Parietal lobe (tissue), 2 donors: ENCODE results near the gene HBZ. TPM values are rescaled to one million over a fixed set of nuclear protein-coding genes. Genes with fewer than 3 reads are reported as not detected.

Source experiments
- small RNA-seq: library from RNA; depleted of rRNA; stranded (forward); fragments of <200 nt; gene quantifications from one replicate; pipeline ENCODE3, GENCODE V24; 2014; ENCODE audit warnings: low replicate concordance
- total RNA-seq: library from RNA; depleted of rRNA; stranded (reverse); fragments of >200 nt; gene quantifications from one replicate; pipeline ENCODE4 v1.2.3, GENCODE V29; 2014

HBZ gene
- not detected for total RNA-seq

DNA sequence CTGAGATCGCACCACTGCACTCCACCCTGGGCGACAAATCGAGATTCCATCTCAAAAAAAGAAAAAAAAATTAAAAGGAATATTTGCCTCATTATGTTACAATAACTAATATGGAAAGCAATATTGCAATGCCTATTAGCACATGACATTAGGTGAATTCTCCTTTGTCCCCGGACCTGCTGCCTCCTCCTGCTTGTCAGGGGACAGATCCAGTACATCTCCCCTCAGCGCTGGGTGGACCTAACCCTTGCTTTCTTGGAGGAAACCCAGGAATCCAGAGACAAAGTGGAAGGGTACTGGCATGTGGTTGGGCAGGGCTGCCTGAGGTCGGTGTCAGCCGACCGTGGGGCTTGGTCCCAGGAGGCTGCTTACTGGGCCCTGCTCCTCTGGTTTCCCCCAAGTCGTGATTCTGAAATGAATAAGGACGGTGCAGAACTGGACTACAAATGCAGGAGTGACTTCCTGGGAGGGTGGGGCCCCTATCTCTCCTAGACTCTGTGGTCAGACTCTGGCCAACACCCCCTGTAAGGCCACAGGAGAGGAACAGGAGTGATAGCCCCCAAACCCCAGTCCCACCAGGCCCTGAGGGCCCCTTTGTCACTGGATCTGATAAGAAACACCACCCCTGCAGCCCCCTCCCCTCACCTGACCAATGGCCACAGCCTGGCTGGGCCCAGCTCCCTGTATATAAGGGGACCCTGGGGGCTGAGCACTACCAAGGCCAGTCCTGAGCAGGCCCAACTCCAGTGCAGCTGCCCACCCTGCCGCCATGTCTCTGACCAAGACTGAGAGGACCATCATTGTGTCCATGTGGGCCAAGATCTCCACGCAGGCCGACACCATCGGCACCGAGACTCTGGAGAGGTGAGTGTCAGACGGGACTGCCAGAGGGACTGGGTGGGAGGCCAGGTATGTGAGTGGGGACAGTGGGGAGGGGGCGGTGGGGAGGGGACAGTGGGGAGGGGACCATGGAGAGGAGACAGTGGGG, at the start of gene HBZ:
HBZ (plus strand) TSS at position 504 of the 988 bp plus-strand sequence; CDS start at position 770, 266 bp downstream.

DNA sequence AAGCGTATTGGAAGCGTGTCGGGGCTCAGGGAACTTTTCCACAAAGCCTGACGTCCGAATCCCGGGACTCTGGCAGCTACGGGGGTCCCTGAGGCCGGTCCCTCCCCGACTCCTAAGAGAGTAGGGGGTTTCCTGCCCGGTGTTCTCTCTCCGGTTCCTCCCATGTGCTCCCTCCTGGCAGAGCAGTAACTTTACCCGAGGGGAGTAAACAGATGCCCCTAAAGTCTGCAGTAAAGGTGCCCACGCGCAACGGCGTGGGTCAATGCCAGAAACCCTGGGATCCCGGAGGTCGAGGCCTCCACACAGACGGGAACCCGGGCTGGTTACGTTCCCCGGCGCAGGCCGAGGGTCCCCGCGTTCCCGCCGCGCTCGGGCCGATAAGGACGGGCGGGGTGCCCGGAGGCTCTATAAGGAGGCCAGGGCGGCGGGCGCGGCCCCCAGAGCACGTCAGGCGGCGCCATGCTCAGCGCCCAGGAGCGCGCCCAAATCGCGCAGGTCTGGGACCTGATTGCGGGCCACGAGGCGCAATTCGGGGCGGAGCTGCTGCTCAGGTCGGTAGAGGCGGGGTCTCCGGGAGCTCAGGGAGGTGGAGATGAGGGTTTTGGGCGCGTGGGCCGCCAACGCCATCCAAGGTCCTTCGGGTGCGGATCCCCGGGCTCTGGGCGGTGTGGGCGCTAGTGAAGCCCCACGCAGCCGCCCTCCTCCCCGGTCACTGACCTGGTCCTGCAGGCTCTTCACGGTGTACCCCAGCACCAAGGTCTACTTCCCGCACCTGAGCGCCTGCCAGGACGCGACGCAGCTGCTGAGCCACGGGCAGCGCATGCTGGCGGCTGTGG, 13.3 kb downstream of the HBZ start, which contains the start of gene HBM:
HBM (plus strand) TSS at position 440 of the 836 bp plus-strand sequence; CDS start at position 460, 20 bp downstream.

DNA sequence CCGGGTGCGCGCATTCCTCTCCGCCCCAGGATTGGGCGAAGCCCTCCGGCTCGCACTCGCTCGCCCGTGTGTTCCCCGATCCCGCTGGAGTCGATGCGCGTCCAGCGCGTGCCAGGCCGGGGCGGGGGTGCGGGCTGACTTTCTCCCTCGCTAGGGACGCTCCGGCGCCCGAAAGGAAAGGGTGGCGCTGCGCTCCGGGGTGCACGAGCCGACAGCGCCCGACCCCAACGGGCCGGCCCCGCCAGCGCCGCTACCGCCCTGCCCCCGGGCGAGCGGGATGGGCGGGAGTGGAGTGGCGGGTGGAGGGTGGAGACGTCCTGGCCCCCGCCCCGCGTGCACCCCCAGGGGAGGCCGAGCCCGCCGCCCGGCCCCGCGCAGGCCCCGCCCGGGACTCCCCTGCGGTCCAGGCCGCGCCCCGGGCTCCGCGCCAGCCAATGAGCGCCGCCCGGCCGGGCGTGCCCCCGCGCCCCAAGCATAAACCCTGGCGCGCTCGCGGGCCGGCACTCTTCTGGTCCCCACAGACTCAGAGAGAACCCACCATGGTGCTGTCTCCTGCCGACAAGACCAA, 20.0 kb downstream of the HBZ start, which contains the start of gene HBA2:
HBA2 (plus strand) TSS at position 503 of the 568 bp plus-strand sequence; CDS start at position 540, 37 bp downstream.

DNA sequence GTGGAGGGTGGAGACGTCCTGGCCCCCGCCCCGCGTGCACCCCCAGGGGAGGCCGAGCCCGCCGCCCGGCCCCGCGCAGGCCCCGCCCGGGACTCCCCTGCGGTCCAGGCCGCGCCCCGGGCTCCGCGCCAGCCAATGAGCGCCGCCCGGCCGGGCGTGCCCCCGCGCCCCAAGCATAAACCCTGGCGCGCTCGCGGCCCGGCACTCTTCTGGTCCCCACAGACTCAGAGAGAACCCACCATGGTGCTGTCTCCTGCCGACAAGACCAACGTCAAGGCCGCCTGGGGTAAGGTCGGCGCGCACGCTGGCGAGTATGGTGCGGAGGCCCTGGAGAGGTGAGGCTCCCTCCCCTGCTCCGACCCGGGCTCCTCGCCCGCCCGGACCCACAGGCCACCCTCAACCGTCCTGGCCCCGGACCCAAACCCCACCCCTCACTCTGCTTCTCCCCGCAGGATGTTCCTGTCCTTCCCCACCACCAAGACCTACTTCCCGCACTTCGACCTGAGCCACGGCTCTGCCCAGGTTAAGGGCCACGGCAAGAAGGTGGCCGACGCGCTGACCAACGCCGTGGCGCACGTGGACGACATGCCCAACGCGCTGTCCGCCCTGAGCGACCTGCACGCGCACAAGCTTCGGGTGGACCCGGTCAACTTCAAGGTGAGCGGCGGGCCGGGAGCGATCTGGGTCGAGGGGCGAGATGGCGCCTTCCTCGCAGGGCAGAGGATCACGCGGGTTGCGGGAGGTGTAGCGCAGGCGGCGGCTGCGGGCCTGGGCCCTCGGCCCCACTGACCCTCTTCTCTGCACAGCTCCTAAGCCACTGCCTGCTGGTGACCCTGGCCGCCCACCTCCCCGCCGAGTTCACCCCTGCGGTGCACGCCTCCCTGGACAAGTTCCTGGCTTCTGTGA, 24.3 kb downstream of the HBZ start, which contains the start of gene HBA1:
HBA1 (plus strand) TSS at position 204 of the 906 bp plus-strand sequence; CDS start at position 241, 37 bp downstream.

DNA sequence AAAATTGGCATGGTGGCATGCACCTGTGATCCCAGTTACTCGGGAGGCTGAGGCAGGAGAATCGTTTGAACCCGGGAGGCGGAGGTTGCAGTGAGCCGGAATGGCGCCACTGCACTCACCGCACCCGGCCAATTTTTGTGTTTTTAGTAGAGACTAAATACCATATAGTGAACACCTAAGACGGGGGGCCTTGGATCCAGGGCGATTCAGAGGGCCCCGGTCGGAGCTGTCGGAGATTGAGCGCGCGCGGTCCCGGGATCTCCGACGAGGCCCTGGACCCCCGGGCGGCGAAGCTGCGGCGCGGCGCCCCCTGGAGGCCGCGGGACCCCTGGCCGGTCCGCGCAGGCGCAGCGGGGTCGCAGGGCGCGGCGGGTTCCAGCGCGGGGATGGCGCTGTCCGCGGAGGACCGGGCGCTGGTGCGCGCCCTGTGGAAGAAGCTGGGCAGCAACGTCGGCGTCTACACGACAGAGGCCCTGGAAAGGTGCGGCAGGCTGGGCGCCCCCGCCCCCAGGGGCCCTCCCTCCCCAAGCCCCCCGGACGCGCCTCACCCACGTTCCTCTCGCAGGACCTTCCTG, 27.7 kb downstream of the HBZ start, which contains the start of gene HBQ1:
HBQ1 (plus strand) TSS at position 359 of the 575 bp plus-strand sequence; CDS start at position 387, 28 bp downstream.

Small RNAs within 50 kb of the gene (small RNA-seq; reads per million reads assigned to genes)
- not detected for gene RF00019

Other genes with a start within 250 kb of the HBZ start
- gene POLR3K, start 99.0 kb upstream of the HBZ start, total RNA-seq: 3.8 TPM
- gene SNRNP25, start 98.8 kb upstream of the HBZ start, total RNA-seq: 13.8 TPM
- gene RHBDF1, start 80.0 kb upstream of the HBZ start, total RNA-seq: 1.6 TPM
- gene MPG, start 74.4 kb upstream of the HBZ start, total RNA-seq: 33.8 TPM
- 21.6 TPM for gene NPRL3, start 14.0 kb upstream of the HBZ start, total RNA-seq
- gene HBM, start 13.3 kb downstream of the HBZ start, total RNA-seq: 7.8 TPM
- 363 TPM for gene HBA2, start 20.2 kb downstream of the HBZ start, total RNA-seq
- 263 TPM for gene HBA1, start 24.0 kb downstream of the HBZ start, total RNA-seq
- gene HBQ1, start 27.8 kb downstream of the HBZ start, total RNA-seq: 4.1 TPM
- 216 TPM for gene LUC7L, start 76.8 kb downstream of the HBZ start, total RNA-seq
- 22.5 TPM for gene FAM234A, start 82.2 kb downstream of the HBZ start, total RNA-seq
- 21.0 TPM for gene RGS11, start 123.3 kb downstream of the HBZ start, total RNA-seq
- 60.1 TPM for gene ARHGDIG, start 127.9 kb downstream of the HBZ start, total RNA-seq
- gene PDIA2, start 130.5 kb downstream of the HBZ start, total RNA-seq: 30.0 TPM
- 27.2 TPM for gene AXIN1, start 200.1 kb downstream of the HBZ start, total RNA-seq
- gene MRPL28, start 217.9 kb downstream of the HBZ start, total RNA-seq: 26.6 TPM
- 25.4 TPM for gene PGAP6, start 229.3 kb downstream of the HBZ start, total RNA-seq
- 25.7 TPM for gene NME4, start 244.6 kb downstream of the HBZ start, total RNA-seq
- 12.5 TPM for gene DECR2, start 249.2 kb downstream of the HBZ start, total RNA-seq